HepG2 (cell line): ENCODE data around the gene ARIH1. TPM values are rescaled to one million over a fixed set of nuclear protein-coding genes. Genes with fewer than 3 reads are reported as not detected.

ENCODE experiments used
- ATAC-seq: fragments of 200-7000 bp; cut with Tn5 transposase; 3 replicates; pipeline ENCODE4 v1.9.1; 2020; ENCODE audit warnings: mild to moderate bottlenecking, moderate library complexity
- BruUV-seq: library from RNA; stranded (reverse); fragments of 400-500 nt; replicated peaks from 2 replicates; lab custom pipeline; 2021; lab: Mats Ljungman, UMichigan
- CTCF ChIA-PET: fragments of 300-600 bp; formaldehyde crosslinking; extraction: SDS; loops from one replicate; lab custom pipeline; 2021; ENCODE audit warnings: low total read pairs, inconsistent platforms, low intra/inter-chr PET ratio; lab: Yijun Ruan, JAX
- POLR2A ChIA-PET: fragments of 350-600 bp; sonication (Branson Sonifier 250); formaldehyde crosslinking; loops from one replicate; lab custom pipeline; 2020; ENCODE audit warnings: antibody characterized with exemption, inconsistent platforms; lab: Yijun Ruan, JAX
- DNase-seq: peaks from one replicate; pipeline ENCODE4 v3.0.0-alpha.2; 2015; ENCODE audit warnings: low spot score
- FAIRE-seq: peaks from 3 replicates; lab custom pipeline; 2011; peaks lifted over from hg19 to GRCh38; lab: Jason Lieb, UNC
- H2AFZ ChIP-seq: one replicate; pipeline ENCODE4 v1.6.1; 2011; ENCODE audit warnings: low read length, inconsistent platforms
- H3K27ac ChIP-seq: fragments of 300-600 bp; 3 replicates; pipeline ENCODE4 v1.8.0; 2011; ENCODE audit warnings: mixed run types, mild to moderate bottlenecking, mixed read lengths, low read length, inconsistent platforms; ENCODE audit not compliant: insufficient read depth; ENCODE audit errors: extremely low read length
- H3K27me3 ChIP-seq, 2 experiments: fragments of 200-600 bp in 1 of 2; 2 replicates in 1 of 2; 3 replicates in 1 of 2; pipeline versions ENCODE4 v1.6.0 to v1.8.0; 2011; ENCODE audit warnings: low read length in 2 of 2, mild to moderate bottlenecking in 2 of 2, moderate library complexity in 2 of 2, inconsistent platforms in 1 of 2; ENCODE audit not compliant: insufficient read depth in 2 of 2, control insufficient read depth in 1 of 2
- H3K36me3 ChIP-seq, 2 experiments: fragments of 200-600 bp in 1 of 2; replicated peaks in 1 of 2; 2 replicates in 1 of 2; 3 replicates in 1 of 2; pipeline versions ENCODE4 v1.5.1 to v1.8.0; 2011; ENCODE audit warnings: low read length in 2 of 2, inconsistent platforms in 1 of 2; ENCODE audit not compliant: insufficient read depth in 2 of 2, control insufficient read depth in 1 of 2
- H3K4me1 ChIP-seq: 2 replicates; pipeline ENCODE4 v1.5.1; 2012; ENCODE audit warnings: low read length, inconsistent platforms; ENCODE audit not compliant: insufficient read depth
- H3K4me2 ChIP-seq: 2 replicates; pipeline ENCODE4 v1.6.0; 2011; ENCODE audit warnings: low read depth, low read length, inconsistent platforms
- H3K4me3 ChIP-seq, 3 experiments: fragments of 200-600 bp in 1 of 3; sonication (generic), shearing (Covaris generic) in 1 of 3; replicated peaks in 1 of 3; 2 replicates each; pipeline ENCODE4 v1.5.1; 2011 to 2016; ENCODE audit warnings: low read length in 3 of 3, inconsistent platforms in 2 of 3, low read depth in 2 of 3, mild to moderate bottlenecking in 2 of 3, control low read depth in 1 of 3, mixed read lengths in 1 of 3; ENCODE audit not compliant: insufficient read depth in 1 of 3
- H3K79me2 ChIP-seq: one replicate; pipeline ENCODE4 v1.6.1; 2011; ENCODE audit warnings: low read length, inconsistent platforms; ENCODE audit not compliant: insufficient read depth
- H3K9ac ChIP-seq: 2 replicates; pipeline ENCODE4 v1.6.0; 2011; ENCODE audit warnings: mild to moderate bottlenecking, low read depth, low read length, inconsistent platforms; ENCODE audit not compliant: insufficient read depth
- H3K9me3 ChIP-seq: 2 replicates; pipeline ENCODE4 v1.5.1; 2012; ENCODE audit warnings: mild to moderate bottlenecking, low read length
- H4K20me1 ChIP-seq: 2 replicates; pipeline ENCODE4 v1.6.0; 2011; ENCODE audit warnings: inconsistent platforms, mild to moderate bottlenecking, low read length, moderate library complexity; ENCODE audit not compliant: insufficient read depth
- ESRRA ChIP-seq: sonication (generic); formaldehyde crosslinking; IDR thresholded peaks from 2 replicates; pipeline ENCODE4 v1.5.1; 2020; ENCODE audit warnings: mild to moderate bottlenecking, low read depth, missing genetic modification reagents
- JARID2 ChIP-seq: sonication (generic); formaldehyde crosslinking; IDR thresholded peaks from 2 replicates; pipeline ENCODE4 v1.8.1; 2023; ENCODE audit warnings: missing genetic modification reagents, inconsistent platforms; ENCODE audit not compliant: insufficient replicate concordance
- KAT2B ChIP-seq: fragments of 150-350 bp; IDR thresholded peaks from 2 replicates; pipeline ENCODE4 v1.6.1; 2014; ENCODE audit warnings: low read depth, low read length, borderline replicate concordance
- MBD4 ChIP-seq: IDR thresholded peaks from 2 replicates; pipeline ENCODE4 v1.6.1; 2012; ENCODE audit warnings: low read length, inconsistent platforms, borderline replicate concordance
- NFIB ChIP-seq: sonication (generic); formaldehyde crosslinking; IDR thresholded peaks from 2 replicates; pipeline ENCODE4 v1.9.0; 2021; ENCODE audit warnings: missing genetic modification reagents, mild to moderate bottlenecking, borderline replicate concordance
- ZNF253 ChIP-seq: sonication (generic); formaldehyde crosslinking; IDR thresholded peaks from 2 replicates; pipeline ENCODE4 v1.8.0; 2022; ENCODE audit warnings: mild to moderate bottlenecking, missing genetic modification reagents, borderline replicate concordance
- ZNF441 ChIP-seq: sonication (generic); formaldehyde crosslinking; IDR thresholded peaks from 2 replicates; pipeline ENCODE4 v1.7.0; 2021; ENCODE audit warnings: missing genetic modification reagents, borderline replicate concordance
- ZNF451 ChIP-seq: sonication (generic); formaldehyde crosslinking; IDR thresholded peaks from 2 replicates; pipeline ENCODE4 v1.5.0; 2020; ENCODE audit warnings: mild to moderate bottlenecking, missing genetic modification reagents
- ZNF484 ChIP-seq: sonication (generic); formaldehyde crosslinking; IDR thresholded peaks from 2 replicates; pipeline ENCODE4 v1.5.1; 2020; ENCODE audit warnings: mild to moderate bottlenecking, low read depth, missing genetic modification reagents, borderline replicate concordance
- ZNF546 ChIP-seq: sonication (generic); formaldehyde crosslinking; conservative IDR thresholded peaks from 2 replicates; pipeline ENCODE4 v1.8.1; 2023; ENCODE audit warnings: mild to moderate bottlenecking, missing genetic modification reagents
- ZNF644 ChIP-seq: IDR thresholded peaks from 2 replicates; pipeline ENCODE4 v1.6.1; 2016; ENCODE audit warnings: low read depth
- ZNF737 ChIP-seq: sonication (generic); formaldehyde crosslinking; IDR thresholded peaks from 2 replicates; pipeline ENCODE4 v1.5.0; 2020; ENCODE audit warnings: missing genetic modification reagents, mild to moderate bottlenecking, borderline replicate concordance
- WGBS: methylation state at CpG from one replicate; pipeline ENCODE4 v1.1.6; 2017; ENCODE audit warnings: low lambda C conversion rate; 5-methylcytosine and 5-hydroxymethylcytosine counted together
- in situ Hi-C: cut with HindIII; loops from 2 replicates; pipeline ENCODE4 v1.10.0; 2017; ENCODE audit warnings: low pct_unique_long_range_greater_than_20kb; ENCODE audit not compliant: extremely low pct_ligation_motif_present
- intact Hi-C: fragments of 100-400 bp; cut with micrococcal nuclease; formaldehyde crosslinking; loops from one replicate; pipeline ENCODE4 v1.10.0; 2022; ENCODE audit not compliant: unreplicated experiment
- polyA plus RNA-seq, 8 experiments: library from polyadenylated mRNA; depleted of rRNA in 3 of 8; stranded (reverse) in 7 of 8; unstranded in 1 of 8; fragments of >200 nt; fragmentation: Illumina TruSeq in 4 of 8; extraction: Trizol in 4 of 8; gene quantifications; 2 replicates each; pipeline versions ENCODE4 v1.2.1 to v1.2.3, GENCODE V29; 2011 to 2016; ENCODE audit warnings: low read depth in 4 of 8, missing spikeins in 1 of 8, mixed read lengths in 1 of 8; ENCODE audit not compliant: insufficient read depth in 1 of 8
- total RNA-seq, 5 experiments: library from RNA; depleted of rRNA; stranded (reverse); fragments of >200 nt; fragmentation: Illumina TruSeq; extraction: Trizol; gene quantifications; 2 replicates each; pipeline ENCODE4 v1.2.3, GENCODE V29; 2016; ENCODE audit warnings: low read depth in 1 of 5
- TF ChIP-seq, protein P1 (sequence below): IDR thresholded peaks from 2 replicates; pipeline ENCODE4 v1.6.1; 2018; ENCODE audit warnings: missing genetic modification reagents, mild to moderate bottlenecking, missing compliant biosample characterization
- TF ChIP-seq, protein P2 (sequence below): IDR thresholded peaks from 2 replicates; pipeline ENCODE4 v1.6.1; 2016; ENCODE audit warnings: mild to moderate bottlenecking, missing biosample characterization, missing genetic modification reagents
- TF ChIP-seq, protein P3 (sequence below): sonication (generic); IDR thresholded peaks from 2 replicates; pipeline ENCODE4 v1.6.1; 2016; ENCODE audit warnings: low read depth, borderline replicate concordance

The ARIH1 gene
- total and polyA plus RNA-seq, 2 of the 13 experiments (the other 11 are each of a cell fraction or from before 2014, with no cell fraction given) = 38.8 to 59.8 TPM

DNA sequence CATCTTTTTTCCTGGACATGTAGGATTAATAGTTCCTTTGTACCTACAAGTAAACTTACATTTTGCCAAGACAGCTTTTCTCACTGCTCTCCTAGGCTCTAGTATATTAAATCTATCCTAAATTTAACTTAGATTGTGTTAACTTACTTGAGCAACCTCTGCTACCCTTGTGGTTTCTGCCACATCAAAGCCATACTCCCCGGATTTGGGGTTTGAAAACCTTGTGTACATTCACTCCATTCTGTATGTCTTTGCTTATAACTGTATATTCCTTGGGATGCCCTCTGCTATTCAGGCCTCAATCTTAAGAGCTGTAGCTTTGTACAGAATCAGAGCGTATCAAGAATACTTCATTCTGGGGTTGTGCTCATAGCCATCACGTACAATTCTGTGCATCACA is 60.4 kb downstream of the ARIH1 start (continued):
- no peak for TF ChIP-seq ZNF546 (CRISPR knock-in tag)
- no peak for TF ChIP-seq MBD4
- no peak for TF ChIP-seq ZNF451 (CRISPR knock-in tag)
- no peak for TF ChIP-seq ZNF737 (CRISPR knock-in tag)
- no peak for TF ChIP-seq NFIB (CRISPR knock-in tag)
- TF ChIP-seq, protein P1, sequence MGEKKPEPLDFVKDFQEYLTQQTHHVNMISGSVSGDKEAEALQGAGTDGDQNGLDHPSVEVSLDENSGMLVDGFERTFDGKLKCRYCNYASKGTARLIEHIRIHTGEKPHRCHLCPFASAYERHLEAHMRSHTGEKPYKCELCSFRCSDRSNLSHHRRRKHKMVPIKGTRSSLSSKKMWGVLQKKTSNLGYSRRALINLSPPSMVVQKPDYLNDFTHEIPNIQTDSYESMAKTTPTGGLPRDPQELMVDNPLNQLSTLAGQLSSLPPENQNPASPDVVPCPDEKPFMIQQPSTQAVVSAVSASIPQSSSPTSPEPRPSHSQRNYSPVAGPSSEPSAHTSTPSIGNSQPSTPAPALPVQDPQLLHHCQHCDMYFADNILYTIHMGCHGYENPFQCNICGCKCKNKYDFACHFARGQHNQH (CRISPR knock-in tag) = no peak
- TF ChIP-seq ESRRA (CRISPR knock-in tag) = no peak
- no peak for TF ChIP-seq ZNF441 (CRISPR knock-in tag)
- no peak for TF ChIP-seq ZNF484 (CRISPR knock-in tag)
- no peak for TF ChIP-seq ZNF253 (CRISPR knock-in tag)

DNA sequence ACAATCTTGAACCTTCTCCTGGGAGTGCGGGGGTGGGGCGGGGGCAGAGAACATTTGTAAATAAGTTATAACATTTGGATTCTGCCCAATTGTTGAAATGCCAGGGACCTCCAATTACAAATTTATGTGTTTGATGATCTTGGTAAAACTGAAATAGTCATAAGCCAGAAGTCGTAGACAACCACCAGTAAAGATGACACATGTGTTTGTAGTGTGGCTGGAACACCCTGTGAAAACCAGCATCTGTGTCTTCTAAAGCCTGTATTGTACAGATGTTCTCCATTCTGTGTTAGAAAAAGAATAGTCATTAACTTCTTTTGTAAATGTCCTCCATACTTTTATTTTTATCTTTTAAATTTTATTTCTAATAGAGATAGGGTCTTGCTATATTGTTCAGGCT is 61.8 kb downstream of the ARIH1 start:
- no peak overlapping the region for H3K4me3 ChIP-seq
- peaks cover 20% of the 10 kb centered on the region for H3K79me2 ChIP-seq
- FAIRE-seq (no peak), ATAC-seq (no peak), DNase-seq (no peak)
- H3K27ac ChIP-seq = no peak overlapping the region
- no peaks in the 10 kb centered on the region for H3K4me1 ChIP-seq
- H3K9me3 ChIP-seq = no peaks in the 10 kb centered on the region
- H3K27me3 ChIP-seq = no peaks in the 10 kb centered on the region
- intact Hi-C loops (loop anchor here (10.0 kb wide), 1 partner anchor 191 kb away; no protein-coding TSS in a partner anchor), in situ Hi-C loops (no loop called here)
- POLR2A ChIA-PET = no interaction called here
- H3K9ac ChIP-seq = no peak overlapping the region
- H4K20me1 ChIP-seq = no peaks in the 10 kb centered on the region
- no peak overlapping the region for H3K4me2 ChIP-seq
- CTCF ChIA-PET = no interaction called here
- H3K36me3 ChIP-seq = peaks cover 0 to 5% of the 10 kb centered on the region in 2 experiments; a peak in 1 of 5 replicates
- TF ChIP-seq, protein P2, sequence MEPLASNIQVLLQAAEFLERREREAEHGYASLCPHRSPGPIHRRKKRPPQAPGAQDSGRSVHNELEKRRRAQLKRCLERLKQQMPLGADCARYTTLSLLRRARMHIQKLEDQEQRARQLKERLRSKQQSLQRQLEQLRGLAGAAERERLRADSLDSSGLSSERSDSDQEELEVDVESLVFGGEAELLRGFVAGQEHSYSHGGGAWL (CRISPR knock-in tag) = no peak
- TF ChIP-seq, protein P3, sequence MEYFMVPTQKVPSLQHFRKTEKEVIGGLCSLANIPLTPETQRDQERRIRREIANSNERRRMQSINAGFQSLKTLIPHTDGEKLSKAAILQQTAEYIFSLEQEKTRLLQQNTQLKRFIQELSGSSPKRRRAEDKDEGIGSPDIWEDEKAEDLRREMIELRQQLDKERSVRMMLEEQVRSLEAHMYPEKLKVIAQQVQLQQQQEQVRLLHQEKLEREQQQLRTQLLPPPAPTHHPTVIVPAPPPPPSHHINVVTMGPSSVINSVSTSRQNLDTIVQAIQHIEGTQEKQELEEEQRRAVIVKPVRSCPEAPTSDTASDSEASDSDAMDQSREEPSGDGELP = no peak
- TF ChIP-seq ZNF644 (CRISPR knock-in tag) = no peak
- no peak for TF ChIP-seq KAT2B
- TF ChIP-seq JARID2 = no peak
- H2AFZ ChIP-seq = no peak overlapping the region
- BruUV-seq = no TSS peak
- WGBS = 99% methylated on average over 3 of the region's 3 CpGs
